Liver (tissue), 3 donors: ENCODE results near the gene SLC9B2.

Experiments
- FOXA2 ChIP-seq: IDR thresholded peaks from 2 replicates; pipeline ENCODE4 v1.6.1; 2016; ENCODE audit warnings: antibody characterized with exemption
- HNF4A ChIP-seq, 2 donors: conservative IDR thresholded peaks; 2 replicates each; pipeline ENCODE4 v1.6.1; 2016; ENCODE audit warnings: antibody characterized with exemption in 2 of 2, mild to moderate bottlenecking in 2 of 2
- HNF4G ChIP-seq: IDR thresholded peaks from 2 replicates; pipeline ENCODE4 v1.6.1; 2016; ENCODE audit warnings: antibody characterized with exemption
- JUND ChIP-seq, 2 donors: IDR thresholded peaks; 2 replicates each; pipeline ENCODE4 v1.6.1; 2016; ENCODE audit warnings: antibody characterized with exemption in 2 of 2
- RAD21 ChIP-seq, 2 donors: IDR thresholded peaks; 2 replicates each; pipeline ENCODE4 v1.6.1; 2016; ENCODE audit warnings: antibody characterized with exemption in 2 of 2, mild to moderate bottlenecking in 2 of 2
- RXRA ChIP-seq, 2 donors: IDR thresholded peaks; 2 replicates each; pipeline ENCODE4 v1.6.1; 2017 to 2018; ENCODE audit warnings: antibody characterized with exemption in 2 of 2, mild to moderate bottlenecking in 1 of 2
- SP1 ChIP-seq: IDR thresholded peaks from 2 replicates; pipeline ENCODE4 v1.6.1; 2018; ENCODE audit warnings: antibody characterized with exemption, mild to moderate bottlenecking
- TAF1 ChIP-seq: conservative IDR thresholded peaks from 2 replicates; pipeline ENCODE4 v1.6.1; 2016; ENCODE audit warnings: antibody characterized with exemption, mild to moderate bottlenecking
- YY1 ChIP-seq: IDR thresholded peaks from 2 replicates; pipeline ENCODE4 v1.6.1; 2016; ENCODE audit warnings: antibody characterized with exemption, mild to moderate bottlenecking
- TF ChIP-seq, protein P1 (sequence below): IDR thresholded peaks from 2 replicates; pipeline ENCODE4 v1.6.1; 2016; ENCODE audit warnings: antibody characterized with exemption, mild to moderate bottlenecking
- TF ChIP-seq, protein P2 (sequence below): fragments of 150-350 bp; IDR thresholded peaks from 2 replicates; pipeline ENCODE4 v1.5.1; 2017; ENCODE audit warnings: improper control_type of control experiment, low read depth, low read length; ENCODE audit not compliant: missing input control
- TF ChIP-seq, protein P3 (sequence below): IDR thresholded peaks from 2 replicates; pipeline ENCODE4 v1.6.1; 2016; ENCODE audit warnings: antibody characterized with exemption
- TF ChIP-seq, protein P4 (sequence below): IDR thresholded peaks from 2 replicates; pipeline ENCODE4 v1.6.1; 2016; ENCODE audit warnings: antibody characterized with exemption
- TF ChIP-seq, protein P5 (sequence below): IDR thresholded peaks from 2 replicates; pipeline ENCODE4 v1.6.1; 2016; ENCODE audit warnings: antibody characterized with exemption
- donor health status: healthy.
- donor health status: healthy.

DNA sequence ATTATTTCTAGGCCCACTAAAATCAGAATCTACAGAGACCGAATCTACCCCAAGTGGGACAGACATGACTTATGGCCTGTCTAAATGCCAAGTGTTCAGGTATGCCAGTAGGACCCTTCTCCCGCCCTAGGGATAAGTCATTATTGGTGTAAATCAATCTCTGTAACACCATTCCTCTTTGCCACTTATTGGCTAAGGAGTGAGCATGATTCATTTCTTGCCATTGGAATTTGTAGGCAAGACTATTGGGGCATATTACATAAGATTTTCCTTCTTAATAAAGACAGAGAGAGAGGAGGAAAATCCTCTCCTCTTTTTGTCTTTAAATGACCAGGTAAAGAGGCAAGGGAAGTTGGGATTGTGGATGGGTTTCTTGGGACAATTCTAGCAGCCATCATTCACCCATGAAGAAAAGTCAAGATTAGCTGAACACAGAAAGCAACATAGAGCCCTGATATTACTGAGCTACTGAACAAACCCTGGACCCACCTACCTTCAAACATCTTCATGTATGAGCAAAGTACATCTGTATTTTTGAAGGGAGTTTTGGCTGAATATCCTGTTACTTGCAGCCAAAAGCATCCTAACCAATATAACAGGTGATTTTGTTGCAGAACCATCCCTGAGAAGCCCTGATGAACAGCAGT, 2.6 kb downstream of the SLC9B2 start:
- TF ChIP-seq TAF1 (no peak), RAD21 (IDR thresholded peaks at IDR 0.05) (no peak), YY1 (no peak), JUND (IDR thresholded peaks at IDR 0.05) (no peak), HNF4G (no peak), SP1 (no peak), RXRA (IDR thresholded peaks at IDR 0.05) (no peak), FOXA2 (no peak), HNF4A (conservative IDR thresholded peaks at IDR 0.05) (no peak)
- TF ChIP-seq, protein P1, sequence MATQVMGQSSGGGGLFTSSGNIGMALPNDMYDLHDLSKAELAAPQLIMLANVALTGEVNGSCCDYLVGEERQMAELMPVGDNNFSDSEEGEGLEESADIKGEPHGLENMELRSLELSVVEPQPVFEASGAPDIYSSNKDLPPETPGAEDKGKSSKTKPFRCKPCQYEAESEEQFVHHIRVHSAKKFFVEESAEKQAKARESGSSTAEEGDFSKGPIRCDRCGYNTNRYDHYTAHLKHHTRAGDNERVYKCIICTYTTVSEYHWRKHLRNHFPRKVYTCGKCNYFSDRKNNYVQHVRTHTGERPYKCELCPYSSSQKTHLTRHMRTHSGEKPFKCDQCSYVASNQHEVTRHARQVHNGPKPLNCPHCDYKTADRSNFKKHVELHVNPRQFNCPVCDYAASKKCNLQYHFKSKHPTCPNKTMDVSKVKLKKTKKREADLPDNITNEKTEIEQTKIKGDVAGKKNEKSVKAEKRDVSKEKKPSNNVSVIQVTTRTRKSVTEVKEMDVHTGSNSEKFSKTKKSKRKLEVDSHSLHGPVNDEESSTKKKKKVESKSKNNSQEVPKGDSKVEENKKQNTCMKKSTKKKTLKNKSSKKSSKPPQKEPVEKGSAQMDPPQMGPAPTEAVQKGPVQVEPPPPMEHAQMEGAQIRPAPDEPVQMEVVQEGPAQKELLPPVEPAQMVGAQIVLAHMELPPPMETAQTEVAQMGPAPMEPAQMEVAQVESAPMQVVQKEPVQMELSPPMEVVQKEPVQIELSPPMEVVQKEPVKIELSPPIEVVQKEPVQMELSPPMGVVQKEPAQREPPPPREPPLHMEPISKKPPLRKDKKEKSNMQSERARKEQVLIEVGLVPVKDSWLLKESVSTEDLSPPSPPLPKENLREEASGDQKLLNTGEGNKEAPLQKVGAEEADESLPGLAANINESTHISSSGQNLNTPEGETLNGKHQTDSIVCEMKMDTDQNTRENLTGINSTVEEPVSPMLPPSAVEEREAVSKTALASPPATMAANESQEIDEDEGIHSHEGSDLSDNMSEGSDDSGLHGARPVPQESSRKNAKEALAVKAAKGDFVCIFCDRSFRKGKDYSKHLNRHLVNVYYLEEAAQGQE, result no peak
- TF ChIP-seq, protein P2, sequence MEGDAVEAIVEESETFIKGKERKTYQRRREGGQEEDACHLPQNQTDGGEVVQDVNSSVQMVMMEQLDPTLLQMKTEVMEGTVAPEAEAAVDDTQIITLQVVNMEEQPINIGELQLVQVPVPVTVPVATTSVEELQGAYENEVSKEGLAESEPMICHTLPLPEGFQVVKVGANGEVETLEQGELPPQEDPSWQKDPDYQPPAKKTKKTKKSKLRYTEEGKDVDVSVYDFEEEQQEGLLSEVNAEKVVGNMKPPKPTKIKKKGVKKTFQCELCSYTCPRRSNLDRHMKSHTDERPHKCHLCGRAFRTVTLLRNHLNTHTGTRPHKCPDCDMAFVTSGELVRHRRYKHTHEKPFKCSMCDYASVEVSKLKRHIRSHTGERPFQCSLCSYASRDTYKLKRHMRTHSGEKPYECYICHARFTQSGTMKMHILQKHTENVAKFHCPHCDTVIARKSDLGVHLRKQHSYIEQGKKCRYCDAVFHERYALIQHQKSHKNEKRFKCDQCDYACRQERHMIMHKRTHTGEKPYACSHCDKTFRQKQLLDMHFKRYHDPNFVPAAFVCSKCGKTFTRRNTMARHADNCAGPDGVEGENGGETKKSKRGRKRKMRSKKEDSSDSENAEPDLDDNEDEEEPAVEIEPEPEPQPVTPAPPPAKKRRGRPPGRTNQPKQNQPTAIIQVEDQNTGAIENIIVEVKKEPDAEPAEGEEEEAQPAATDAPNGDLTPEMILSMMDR, result no peak
- TF ChIP-seq, protein P3, sequence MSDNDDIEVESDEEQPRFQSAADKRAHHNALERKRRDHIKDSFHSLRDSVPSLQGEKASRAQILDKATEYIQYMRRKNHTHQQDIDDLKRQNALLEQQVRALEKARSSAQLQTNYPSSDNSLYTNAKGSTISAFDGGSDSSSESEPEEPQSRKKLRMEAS, result no peak
- TF ChIP-seq, protein P4, sequence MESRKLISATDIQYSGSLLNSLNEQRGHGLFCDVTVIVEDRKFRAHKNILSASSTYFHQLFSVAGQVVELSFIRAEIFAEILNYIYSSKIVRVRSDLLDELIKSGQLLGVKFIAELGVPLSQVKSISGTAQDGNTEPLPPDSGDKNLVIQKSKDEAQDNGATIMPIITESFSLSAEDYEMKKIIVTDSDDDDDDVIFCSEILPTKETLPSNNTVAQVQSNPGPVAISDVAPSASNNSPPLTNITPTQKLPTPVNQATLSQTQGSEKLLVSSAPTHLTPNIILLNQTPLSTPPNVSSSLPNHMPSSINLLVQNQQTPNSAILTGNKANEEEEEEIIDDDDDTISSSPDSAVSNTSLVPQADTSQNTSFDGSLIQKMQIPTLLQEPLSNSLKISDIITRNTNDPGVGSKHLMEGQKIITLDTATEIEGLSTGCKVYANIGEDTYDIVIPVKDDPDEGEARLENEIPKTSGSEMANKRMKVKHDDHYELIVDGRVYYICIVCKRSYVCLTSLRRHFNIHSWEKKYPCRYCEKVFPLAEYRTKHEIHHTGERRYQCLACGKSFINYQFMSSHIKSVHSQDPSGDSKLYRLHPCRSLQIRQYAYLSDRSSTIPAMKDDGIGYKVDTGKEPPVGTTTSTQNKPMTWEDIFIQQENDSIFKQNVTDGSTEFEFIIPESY, result no peak
- TF ChIP-seq, protein P5, sequence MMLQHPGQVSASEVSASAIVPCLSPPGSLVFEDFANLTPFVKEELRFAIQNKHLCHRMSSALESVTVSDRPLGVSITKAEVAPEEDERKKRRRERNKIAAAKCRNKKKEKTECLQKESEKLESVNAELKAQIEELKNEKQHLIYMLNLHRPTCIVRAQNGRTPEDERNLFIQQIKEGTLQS, result no peak
